T-helper 17 cell (primary cell): ENCODE results near the gene SIKE1. TPM values are rescaled to one million over a fixed set of nuclear protein-coding genes. Genes with fewer than 3 reads are reported as not detected.
"Not testable (repeated sequence)": the region's sequence is repeated elsewhere in the genome, so short reads cannot be mapped to it uniquely, and the experiment has no call there.

Experiments used
- ATAC-seq: fragments of 150-1000 bp; cut with Tn5 transposase; 2 replicates; pipeline ENCODE4 v1.10.0; 2021; ENCODE audit warnings: mild to moderate bottlenecking, moderate library complexity
- DNase-seq, 3 donors: peaks; one replicate each; pipeline versions ENCODE4 v3.0.0 to v3.0.0-alpha.2; 2020 to 2021
- H3K9me3 ChIP-seq: one replicate; pipeline ENCODE4 v1.7.0; 2013; ENCODE audit warnings: low read length, mild to moderate bottlenecking; ENCODE audit not compliant: control insufficient read depth, poor library complexity, severe bottlenecking
- H3K27ac Mint-ChIP-seq: one replicate; pipeline ENCODE4 v1.8.0; 2022; ENCODE audit warnings: mild to moderate bottlenecking, moderate library complexity, mixed read lengths
- H3K27me3 Mint-ChIP-seq: one replicate; pipeline ENCODE4 v1.8.0; 2022; ENCODE audit warnings: mixed read lengths
- H3K36me3 Mint-ChIP-seq: one replicate; pipeline ENCODE4 v1.8.0; 2022; ENCODE audit warnings: low read depth, mixed read lengths
- H3K4me1 Mint-ChIP-seq: one replicate; pipeline ENCODE4 v1.8.0; 2022; ENCODE audit warnings: mild to moderate bottlenecking, mixed read lengths
- H3K4me3 Mint-ChIP-seq: one replicate; pipeline ENCODE4 v1.8.0; 2022; ENCODE audit warnings: mild to moderate bottlenecking, moderate library complexity, mixed read lengths
- total RNA-seq, 4 donors: library from RNA in 2 of 4; stranded (reverse) in 2 of 4; gene quantifications; one replicate each; pipeline ENCODE4 v1.2.3 and lab custom pipeline; 2022 to 2026

The SIKE1 gene
- total RNA-seq, 2 donors from 2014 or later = 41.5 to 50.9 TPM

DNA sequence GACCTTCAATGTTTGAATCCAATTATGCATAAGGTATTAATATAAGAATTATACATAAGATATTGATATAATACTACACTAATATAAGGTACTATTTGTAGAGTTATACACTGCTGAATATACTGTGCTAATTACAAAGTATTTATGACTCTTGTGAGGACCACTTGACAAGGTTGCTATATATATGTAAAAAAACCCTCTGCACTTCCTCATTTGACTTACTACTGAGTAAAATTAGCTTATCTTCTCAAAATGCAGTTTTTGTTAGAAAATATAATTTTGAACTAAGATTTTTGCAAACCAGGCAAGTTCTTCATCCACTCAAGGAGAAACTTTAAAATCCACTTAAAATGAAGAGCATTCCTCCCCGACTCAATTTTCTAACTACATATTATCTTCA lies 8.5 kb downstream of the SIKE1 start:
- DNase-seq (no peak), ATAC-seq (no peak)
- Mint-ChIP-seq H3K27me3 (no peaks in the 10 kb centered on the region), H3K4me3 (no peak overlapping the region), H3K27ac (no peak overlapping the region), H3K4me1 (no peaks in the 10 kb centered on the region), H3K36me3 (peaks cover 2% of the 10 kb centered on the region)
- no peaks in the 10 kb centered on the region for H3K9me3 ChIP-seq

DNA sequence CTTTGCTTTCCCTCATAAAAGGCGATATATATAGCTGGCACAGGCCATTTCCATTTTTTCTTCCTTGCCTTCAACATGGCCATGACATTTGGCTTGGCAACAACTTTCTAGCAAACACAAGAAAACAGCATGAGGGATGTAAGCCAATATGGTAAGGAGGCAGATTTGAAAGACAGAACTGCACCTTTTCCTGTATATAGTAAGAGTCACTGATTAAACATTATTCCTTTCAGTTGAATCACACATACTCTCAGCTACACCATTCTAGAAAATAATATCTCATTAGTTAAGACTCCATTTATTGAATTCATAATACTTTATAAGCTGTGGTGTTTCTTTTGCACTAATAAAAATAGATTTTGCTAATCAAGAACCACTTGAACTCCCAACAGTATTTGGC lies 9.5 kb downstream of the SIKE1 start:
- ATAC-seq = no peak
- H3K36me3 Mint-ChIP-seq = peaks cover 2% of the 10 kb centered on the region

DNA sequence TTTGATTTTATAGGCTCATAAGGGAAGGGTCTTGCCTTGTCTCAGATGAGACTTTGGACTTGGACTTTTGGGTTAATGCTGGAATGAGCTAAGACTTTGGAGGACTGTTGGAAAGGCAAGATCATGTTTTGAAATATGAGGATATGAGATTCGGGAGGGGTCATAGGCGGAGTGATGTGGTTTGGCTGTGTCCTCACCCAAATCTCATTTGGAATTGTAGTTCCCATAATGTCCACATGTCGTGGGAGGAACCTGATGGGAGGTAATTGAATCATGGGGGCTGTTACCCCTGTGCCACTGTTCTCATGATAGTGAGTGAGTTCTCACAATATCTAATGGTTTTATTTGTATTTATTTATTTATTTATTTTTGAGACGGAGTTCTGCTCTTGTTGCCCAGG lies 15.8 kb downstream of the SIKE1 start:
- ATAC-seq (no peak), DNase-seq (no peak)
- Mint-ChIP-seq H3K36me3 (peaks cover 2% of the 10 kb centered on the region), H3K27me3 (no peaks in the 10 kb centered on the region), H3K4me1 (no peaks in the 10 kb centered on the region), H3K4me3 (no peak overlapping the region), H3K27ac (no peak overlapping the region)
- H3K9me3 ChIP-seq = no peaks in the 10 kb centered on the region

More for the DNA sequence above, 9.5 kb downstream of the SIKE1 start:
- no peaks in the 10 kb centered on the region for H3K9me3 ChIP-seq
- no peak overlapping the region for H3K4me3 Mint-ChIP-seq
- H3K27me3 Mint-ChIP-seq = no peaks in the 10 kb centered on the region
- DNase-seq = no peak
- no peak overlapping the region for H3K27ac Mint-ChIP-seq
- no peaks in the 10 kb centered on the region for H3K4me1 Mint-ChIP-seq

DNA sequence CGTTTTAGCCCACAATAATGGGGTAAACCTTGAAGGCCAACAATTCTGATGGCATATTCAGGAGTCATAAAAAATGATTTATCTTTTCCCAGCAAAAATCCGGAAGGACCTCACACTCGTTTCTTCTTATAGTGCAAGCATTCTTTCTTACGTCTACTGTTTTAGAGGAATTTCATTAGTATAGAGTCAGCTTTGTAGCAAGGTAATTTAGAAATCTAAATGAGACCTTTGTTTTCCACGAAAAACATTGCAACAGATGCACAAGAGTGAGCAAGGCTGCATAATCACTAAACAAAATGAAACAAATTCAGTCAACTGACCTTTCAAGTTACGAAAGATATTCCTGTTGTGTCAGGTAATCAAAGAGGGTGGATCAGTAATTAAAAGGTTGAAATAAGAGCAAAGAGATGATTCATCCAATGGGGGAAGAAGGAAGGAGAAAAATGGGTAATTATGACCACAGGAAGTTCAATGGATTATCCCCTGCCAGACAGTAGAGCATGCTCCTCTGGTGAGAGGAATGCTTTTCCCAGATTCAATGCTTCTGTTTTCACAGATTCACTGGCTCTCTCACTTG lies 22.1 kb downstream of the SIKE1 start:
- Mint-ChIP-seq H3K27me3 (no peaks in the 10 kb centered on the region), H3K36me3 (peaks cover 10% of the 10 kb centered on the region), H3K4me1 (peaks cover 39% of the 10 kb centered on the region), H3K4me3 (peak overlapping the region; percentile 99), H3K27ac (peak overlapping the region; percentile 99)
- DNase-seq (no peak), ATAC-seq (no peak)
- H3K9me3 ChIP-seq = no peaks in the 10 kb centered on the region

DNA sequence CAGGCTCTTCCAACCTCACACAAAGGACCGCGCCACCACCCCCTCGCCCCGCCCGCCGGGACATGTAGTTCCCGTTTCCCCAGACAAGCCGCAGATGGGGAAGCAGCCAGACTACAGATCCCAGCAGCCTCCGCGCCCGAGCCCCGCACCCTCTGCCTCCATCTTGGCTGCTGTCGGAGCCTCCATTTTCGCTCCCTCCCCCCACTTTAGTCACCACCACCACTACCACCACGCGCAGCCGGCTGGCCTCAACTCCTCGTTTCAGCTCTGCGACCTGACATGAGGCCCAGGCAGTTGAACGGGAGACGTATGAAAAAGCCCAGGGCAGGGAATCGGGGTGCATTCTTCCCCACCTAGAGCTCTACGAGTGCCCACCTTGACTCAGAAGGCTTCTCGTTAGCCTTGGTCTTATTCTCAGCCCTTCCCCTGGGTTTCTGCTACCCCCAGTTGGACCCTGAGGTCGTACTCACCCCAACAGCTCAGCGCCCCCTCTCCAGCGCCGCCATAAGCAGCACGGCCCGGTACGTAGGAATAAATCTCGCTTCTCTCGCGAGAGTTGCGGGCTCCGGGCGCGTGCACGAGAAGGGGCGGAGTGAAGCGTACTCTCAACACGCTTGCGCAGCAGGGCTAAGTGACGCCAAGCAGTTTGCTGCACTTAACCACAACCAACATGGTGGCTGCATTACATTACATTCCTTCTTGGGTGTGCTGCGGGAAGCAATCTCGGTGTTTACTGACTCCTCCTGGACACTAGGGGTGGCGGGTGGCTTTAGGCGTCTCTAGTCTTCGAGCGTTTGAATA lies 22.8 kb downstream of the SIKE1 start, which contains the start of gene CSDE1:
Gene CSDE1 (minus strand): TSS at position 530 of the 801 bp plus-strand sequence. CDS start 18,094 bp downstream, outside the sequence.
- Mint-ChIP-seq H3K4me3 (peak within 1 kb of the TSS; percentile 99), H3K36me3 (peaks cover 10% of the 10 kb centered on the region), H3K27ac (peak within 1 kb of the TSS; percentile 99), H3K4me1 (peaks cover 40% of the 10 kb centered on the region), H3K27me3 (no peaks in the 10 kb centered on the region)
- peak; percentile 88 for ATAC-seq
- DNase-seq = peak; percentile 89 to 97 (median 94)
- H3K9me3 ChIP-seq = no peaks in the 10 kb centered on the region

DNA sequence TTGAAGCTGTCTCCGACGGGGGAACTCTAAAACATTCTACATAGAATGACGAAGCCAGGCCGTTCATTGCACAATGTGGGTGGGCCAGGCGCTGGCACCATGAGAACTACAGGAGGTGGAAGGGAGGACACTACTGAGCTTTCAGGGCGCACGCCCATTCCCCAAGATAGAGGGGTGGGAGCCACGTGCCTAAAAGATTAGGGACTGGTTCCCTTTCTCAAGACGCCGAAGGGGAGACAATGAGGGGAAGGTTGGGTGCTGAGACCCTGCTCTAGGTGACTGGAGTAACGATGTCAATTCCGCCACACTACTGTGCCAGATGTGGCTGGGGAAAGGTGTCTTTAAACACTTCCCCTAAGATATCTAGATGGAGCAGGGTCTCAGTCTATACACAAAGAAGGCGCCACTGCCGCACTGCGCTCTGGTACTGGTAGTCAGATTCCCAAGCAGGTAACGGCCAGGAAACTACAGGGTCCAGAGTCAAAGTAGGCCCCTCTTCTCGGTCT lies 23.5 kb downstream of the SIKE1 start:
- Mint-ChIP-seq H3K4me3 (peak overlapping the region; percentile 99), H3K27ac (peak overlapping the region; percentile 99), H3K36me3 (peaks cover 10% of the 10 kb centered on the region), H3K27me3 (no peaks in the 10 kb centered on the region), H3K4me1 (peaks cover 47% of the 10 kb centered on the region)
- no peak for DNase-seq
- ATAC-seq = no peak
- no peaks in the 10 kb centered on the region for H3K9me3 ChIP-seq

DNA sequence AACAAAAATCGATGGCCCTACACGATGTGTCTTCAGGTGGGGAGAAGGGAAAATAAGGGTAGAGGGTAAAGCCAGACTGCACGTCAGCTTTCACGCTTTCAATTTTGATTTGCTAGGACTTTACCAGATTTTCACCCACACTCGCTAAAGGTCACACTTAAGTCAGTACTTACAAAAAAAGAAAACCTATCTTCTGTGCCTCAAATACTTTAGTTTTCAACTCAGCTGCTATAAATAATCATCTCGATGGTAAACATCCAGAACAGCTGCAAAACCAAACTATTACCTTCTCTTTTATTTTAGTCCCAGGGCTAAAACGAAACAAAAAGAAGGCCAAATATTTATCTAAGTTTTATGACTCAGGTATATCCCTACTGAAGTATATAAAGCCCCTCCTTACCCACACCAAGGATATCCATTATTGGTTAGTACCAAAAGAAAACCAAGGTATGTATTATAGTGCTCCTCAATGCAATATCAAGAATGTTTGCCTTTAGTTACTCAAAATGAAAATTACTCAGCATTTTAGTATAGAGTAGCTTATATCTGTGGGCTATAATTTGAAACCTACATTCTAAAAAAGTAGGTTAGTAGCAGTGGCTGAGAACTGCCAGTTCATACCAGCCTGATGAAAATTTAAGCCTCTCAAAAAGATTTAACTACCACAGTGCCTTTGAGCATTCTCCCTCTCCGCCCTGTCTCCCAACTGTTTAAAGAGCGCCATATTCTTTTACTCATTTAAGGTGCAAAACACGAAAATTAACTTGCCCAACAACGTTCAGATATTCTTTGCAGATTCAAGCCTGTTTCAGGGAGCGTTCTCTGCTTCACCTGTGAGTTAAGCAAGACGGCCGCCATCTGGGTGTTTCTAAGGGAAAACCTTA lies 24.2 kb downstream of the SIKE1 start:
- Mint-ChIP-seq H3K27me3 (no peaks in the 10 kb centered on the region), H3K4me1 (peaks cover 54% of the 10 kb centered on the region), H3K36me3 (peaks cover 10% of the 10 kb centered on the region), H3K27ac (peak overlapping the region; percentile 99), H3K4me3 (peak overlapping the region; percentile 99)
- no peaks in the 10 kb centered on the region for H3K9me3 ChIP-seq
- DNase-seq (no peak), ATAC-seq (no peak)

DNA sequence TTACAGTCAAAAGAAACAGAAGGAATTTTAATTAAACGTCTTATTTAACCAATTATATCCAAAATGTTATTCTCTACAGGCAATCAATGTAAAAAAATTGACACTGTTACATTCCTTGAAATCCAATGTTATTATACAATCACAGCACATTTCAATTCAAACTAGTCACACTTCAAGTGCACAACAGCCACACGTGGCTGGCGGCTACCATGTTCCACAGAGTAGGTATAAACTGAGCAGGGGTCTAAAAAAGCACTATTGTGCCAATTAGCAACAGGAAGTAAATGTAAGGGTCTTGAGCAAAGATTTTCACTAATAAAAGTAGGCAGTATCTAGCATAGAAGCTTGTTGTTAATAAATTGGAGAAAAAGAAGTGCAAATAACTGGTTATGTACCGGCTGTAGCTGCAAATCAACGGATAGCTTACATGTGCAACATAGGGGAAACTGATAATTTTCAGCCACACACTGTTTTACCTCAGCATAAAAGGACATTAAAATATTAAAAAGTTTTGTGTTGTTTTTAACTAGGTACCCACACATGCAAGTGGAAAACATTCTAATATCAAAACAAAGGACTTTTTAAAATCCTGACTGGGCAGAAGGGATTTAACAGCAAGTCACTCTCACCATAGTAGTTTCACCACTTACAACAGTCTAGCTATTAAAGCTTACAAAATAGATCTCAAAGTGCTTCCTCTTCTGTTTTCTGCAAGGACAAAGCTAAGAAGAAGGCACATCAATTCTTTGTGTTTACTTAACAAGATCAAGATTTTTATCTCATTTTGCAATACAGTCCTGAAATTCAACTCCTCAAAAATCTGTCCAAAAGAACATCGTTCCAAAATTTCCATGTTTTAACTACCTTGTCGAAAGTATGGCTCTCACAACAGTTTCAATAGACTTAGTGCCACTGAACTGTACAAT lies 25.2 kb downstream of the SIKE1 start:
- H3K27ac Mint-ChIP-seq = peak overlapping the region; percentile 99
- no peaks in the 10 kb centered on the region for H3K9me3 ChIP-seq
- peaks cover 61% of the 10 kb centered on the region for H3K4me1 Mint-ChIP-seq
- H3K36me3 Mint-ChIP-seq = peaks cover 12% of the 10 kb centered on the region
- DNase-seq (no peak), ATAC-seq (no peak)
- H3K27me3 Mint-ChIP-seq = no peaks in the 10 kb centered on the region
- peak overlapping the region; percentile 99 for H3K4me3 Mint-ChIP-seq

DNA sequence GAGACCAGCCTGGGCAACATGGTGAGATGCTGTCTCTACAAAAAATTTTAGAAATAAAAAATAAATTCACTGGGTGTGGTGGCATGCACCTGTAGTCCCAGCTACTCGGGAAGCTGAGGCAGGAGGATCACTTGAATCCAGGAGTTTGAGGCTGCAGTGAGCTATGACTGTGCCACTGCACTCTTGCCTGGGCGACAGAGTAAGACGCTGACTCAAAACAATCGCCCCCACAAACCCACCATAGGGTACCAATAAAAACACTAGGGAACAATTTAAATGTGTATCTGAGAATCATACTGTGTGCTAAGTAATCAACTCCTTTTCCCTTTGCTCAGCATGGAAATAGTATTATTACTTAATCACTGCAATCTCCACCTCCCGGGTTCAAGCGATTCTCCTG lies 26.8 kb downstream of the SIKE1 start:
- Mint-ChIP-seq H3K4me1 (peaks cover 74% of the 10 kb centered on the region), H3K4me3 (peak overlapping the region; percentile 87), H3K27ac (peak overlapping the region; percentile 56), H3K36me3 (peaks cover 18% of the 10 kb centered on the region)
- H3K9me3 ChIP-seq, DNase-seq, H3K27me3 Mint-ChIP-seq, ATAC-seq: not testable (repeated sequence)

DNA sequence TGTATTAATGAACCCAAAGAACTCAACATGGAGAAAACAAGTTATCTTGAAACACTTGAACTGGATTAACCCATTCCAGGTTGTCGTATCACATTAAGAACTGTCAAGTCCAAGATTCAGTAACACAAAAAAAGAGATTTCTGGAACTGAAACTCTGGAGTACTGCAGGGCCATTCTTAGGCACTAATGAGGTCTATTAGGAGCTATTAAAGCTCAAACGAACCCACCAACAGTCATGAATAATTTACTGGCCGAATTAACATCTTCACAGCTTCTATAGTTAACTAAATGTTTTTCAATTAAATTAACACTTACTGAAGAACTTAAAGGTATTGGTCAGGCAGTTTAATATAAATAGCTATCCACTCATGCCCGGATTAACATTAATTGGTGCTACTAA lies 27.3 kb downstream of the SIKE1 start:
- Mint-ChIP-seq H3K27ac (peak overlapping the region; percentile 56), H3K4me1 (peaks cover 75% of the 10 kb centered on the region), H3K27me3 (no peaks in the 10 kb centered on the region), H3K36me3 (peaks cover 21% of the 10 kb centered on the region), H3K4me3 (peak overlapping the region; percentile 87)
- DNase-seq (no peak), ATAC-seq (no peak)
- no peaks in the 10 kb centered on the region for H3K9me3 ChIP-seq

DNA sequence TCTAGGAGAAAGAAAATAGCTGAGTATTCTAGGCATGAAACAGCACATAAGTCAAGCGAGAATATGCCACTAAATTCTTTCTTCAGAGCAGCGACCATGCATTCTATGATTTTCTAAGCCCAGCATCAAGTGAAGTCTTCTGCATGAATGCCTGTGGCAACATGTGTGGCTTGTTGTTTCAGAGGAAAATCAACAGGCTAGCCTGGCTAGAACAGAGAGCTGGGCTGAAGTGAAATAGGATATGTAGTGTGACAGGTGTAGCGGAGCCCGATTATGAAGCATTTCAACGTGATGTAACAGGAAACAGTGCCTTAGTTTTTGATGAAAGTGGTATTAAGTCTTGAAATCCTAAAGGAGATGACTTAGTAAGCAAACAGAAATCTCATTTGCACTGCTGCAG lies 29.7 kb downstream of the SIKE1 start:
- Mint-ChIP-seq H3K4me3 (peak overlapping the region; percentile 83), H3K4me1 (peaks cover 75% of the 10 kb centered on the region), H3K27me3 (no peaks in the 10 kb centered on the region), H3K36me3 (peaks cover 14% of the 10 kb centered on the region), H3K27ac (peak overlapping the region; percentile 75)
- DNase-seq (no peak), ATAC-seq (no peak)
- H3K9me3 ChIP-seq = no peaks in the 10 kb centered on the region

DNA sequence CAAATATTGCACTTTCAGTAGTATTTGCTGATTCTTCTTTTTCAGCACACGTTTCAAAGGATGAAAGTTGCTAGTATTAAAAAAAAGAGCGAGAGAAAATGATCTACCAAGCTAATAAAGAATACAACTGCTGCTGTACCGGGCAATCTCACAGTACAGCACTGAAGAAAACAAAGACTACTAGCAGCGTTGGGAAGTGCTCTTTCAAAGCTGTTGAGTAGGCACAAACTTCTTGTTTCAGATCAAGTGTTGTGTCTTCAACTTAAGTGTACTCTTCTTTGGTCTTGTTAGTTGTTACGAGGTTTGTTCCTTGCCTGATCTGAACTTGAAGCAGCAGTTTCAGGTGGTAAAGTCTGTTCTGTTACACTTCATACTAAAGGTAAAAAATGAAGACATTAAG lies 30.6 kb downstream of the SIKE1 start:
- no peaks in the 10 kb centered on the region for H3K9me3 ChIP-seq
- peak overlapping the region; percentile 82 for H3K27ac Mint-ChIP-seq
- peak overlapping the region; percentile 77 for H3K4me3 Mint-ChIP-seq
- DNase-seq = no peak
- no peak for ATAC-seq
- H3K36me3 Mint-ChIP-seq = peaks cover 14% of the 10 kb centered on the region
- peaks cover 71% of the 10 kb centered on the region for H3K4me1 Mint-ChIP-seq
- no peaks in the 10 kb centered on the region for H3K27me3 Mint-ChIP-seq
